Measurements from ENCODE around the gene MRPL39.

GRCh38 chr21:25580912-25581260 is 26.4 kb downstream of the MRPL39 start:
- TF ChIP-seq, protein P1, sequence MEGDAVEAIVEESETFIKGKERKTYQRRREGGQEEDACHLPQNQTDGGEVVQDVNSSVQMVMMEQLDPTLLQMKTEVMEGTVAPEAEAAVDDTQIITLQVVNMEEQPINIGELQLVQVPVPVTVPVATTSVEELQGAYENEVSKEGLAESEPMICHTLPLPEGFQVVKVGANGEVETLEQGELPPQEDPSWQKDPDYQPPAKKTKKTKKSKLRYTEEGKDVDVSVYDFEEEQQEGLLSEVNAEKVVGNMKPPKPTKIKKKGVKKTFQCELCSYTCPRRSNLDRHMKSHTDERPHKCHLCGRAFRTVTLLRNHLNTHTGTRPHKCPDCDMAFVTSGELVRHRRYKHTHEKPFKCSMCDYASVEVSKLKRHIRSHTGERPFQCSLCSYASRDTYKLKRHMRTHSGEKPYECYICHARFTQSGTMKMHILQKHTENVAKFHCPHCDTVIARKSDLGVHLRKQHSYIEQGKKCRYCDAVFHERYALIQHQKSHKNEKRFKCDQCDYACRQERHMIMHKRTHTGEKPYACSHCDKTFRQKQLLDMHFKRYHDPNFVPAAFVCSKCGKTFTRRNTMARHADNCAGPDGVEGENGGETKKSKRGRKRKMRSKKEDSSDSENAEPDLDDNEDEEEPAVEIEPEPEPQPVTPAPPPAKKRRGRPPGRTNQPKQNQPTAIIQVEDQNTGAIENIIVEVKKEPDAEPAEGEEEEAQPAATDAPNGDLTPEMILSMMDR (IDR thresholded peaks at IDR 0.05), result no peak
- TF ChIP-seq POLR2A (IDR thresholded peaks at IDR 0.05), result no peak

Measured in uterus (tissue), 2 donors.